CD4-positive, alpha-beta T cell treated with Interleukin-2 at 100 ng/mL for 4 hours (primary cell): ENCODE data around the gene SUFU.
"Not testable (repeated sequence)": the region's sequence is repeated elsewhere in the genome, so short reads cannot be mapped to it uniquely, and the experiment has no call there.

Experiments
- DNase-seq: peaks from one replicate; pipeline ENCODE4 v3.0.0-alpha.2; 2020; ENCODE audit warnings: low spot score

SUFU gene

DNA sequence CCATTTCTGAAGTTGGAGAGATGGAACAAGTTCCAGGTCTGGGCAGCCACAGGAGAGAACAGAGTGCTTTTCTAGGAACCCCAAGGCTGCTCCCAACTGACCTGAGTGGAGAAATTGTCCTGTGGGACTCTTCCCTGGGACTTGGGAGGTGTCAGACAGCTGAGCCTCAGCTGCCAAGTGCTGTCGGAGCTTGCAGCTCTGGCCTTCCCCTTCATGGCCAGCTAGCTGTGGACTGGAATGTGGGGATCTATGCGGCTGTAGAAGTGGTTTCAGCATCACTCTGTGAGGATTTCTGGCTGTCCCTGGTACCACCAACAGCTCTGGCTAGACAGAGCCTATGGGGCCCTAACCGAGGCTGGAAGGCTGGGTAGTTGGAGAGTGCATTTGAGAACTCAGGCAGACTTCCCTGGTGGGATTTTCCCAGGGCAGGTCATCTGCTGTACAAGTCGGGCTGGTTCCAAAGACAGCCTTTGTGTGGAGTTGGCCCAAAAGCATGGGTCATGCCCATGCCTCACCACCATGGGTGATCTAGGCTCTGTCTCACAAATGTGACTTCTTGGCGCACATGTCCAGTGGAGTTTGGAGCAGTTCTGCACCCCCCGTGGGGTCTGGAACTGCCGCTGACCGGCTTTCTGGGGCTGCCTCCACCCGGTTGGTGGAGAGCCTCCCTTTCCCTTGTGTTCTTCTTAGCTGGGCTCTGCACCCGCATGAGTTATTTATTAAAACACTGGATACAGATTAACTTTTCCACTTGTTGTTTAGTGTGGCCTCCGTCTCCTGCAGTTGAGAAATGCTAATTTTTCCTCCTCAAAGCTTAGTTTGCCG lies 10.9 kb downstream of the SUFU start:
- DNase-seq: no peak

DNA sequence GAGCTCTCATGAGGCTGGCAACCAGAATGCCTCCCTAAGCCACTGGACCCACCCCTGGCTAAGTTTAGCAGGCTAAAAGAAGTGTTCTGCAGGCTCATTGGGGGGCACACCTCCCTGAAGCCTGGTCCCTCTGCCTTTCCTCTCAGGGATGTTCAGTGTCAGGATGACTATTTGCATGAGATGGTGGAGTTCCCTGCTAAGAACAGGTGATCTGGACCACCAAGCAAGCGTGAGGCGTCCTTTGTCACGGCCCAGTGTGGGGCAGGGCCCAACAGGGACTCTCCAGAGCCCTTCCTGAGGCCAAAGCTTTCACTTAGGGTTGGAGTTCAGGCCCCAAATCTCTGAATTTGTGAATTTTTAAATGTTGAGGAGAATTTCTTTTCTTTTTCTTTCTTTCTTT lies 12.0 kb downstream of the SUFU start:
- DNase-seq: no peak

DNA sequence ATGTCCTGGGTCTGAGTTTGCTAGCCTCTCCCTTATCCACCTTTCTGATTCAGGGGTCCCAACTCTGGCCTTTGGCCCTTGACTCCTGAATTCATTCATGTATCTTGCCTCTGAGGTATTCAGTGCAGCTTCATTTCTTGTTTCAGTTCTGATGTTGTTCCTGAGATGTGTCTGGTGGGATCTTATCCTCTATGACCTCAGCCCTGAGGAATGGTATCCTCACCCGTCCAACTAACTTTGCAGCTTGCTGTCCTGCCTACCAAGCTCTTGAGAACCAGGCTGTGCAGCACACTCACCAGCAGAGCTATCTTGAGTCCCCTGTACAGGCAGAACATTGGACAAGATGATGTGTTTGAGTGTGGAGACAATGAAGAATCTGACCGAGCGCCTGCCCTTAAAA lies 13.8 kb downstream of the SUFU start:
- no peak for DNase-seq

DNA sequence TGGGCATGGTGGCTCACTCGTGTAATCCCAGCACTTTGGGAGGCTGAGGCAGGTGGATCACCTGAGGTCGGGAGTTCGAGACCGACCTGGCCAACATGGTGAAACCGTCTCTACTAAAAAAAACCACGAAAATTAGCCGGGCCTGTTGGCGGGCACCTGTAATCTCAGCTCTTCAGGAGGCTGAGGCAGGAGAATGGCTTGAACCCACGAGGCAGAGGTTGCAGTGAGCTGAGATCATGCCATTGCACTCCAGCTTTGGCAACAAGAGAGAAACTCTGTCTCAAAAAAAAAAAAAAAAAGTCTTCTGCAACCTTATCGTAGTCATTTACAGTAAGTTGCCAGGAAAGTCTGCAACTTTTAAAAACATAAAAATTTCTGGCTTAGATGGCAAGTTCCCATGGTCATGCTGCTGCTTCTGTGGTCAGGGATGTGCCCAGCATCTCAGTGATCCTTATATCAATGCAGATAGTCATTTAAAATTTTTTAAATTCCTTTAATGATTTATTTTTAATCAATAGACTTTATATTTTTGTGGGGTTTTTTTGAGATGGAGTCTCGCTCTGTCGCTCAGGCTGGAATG lies 15.6 kb downstream of the SUFU start:
- no peak for DNase-seq

DNA sequence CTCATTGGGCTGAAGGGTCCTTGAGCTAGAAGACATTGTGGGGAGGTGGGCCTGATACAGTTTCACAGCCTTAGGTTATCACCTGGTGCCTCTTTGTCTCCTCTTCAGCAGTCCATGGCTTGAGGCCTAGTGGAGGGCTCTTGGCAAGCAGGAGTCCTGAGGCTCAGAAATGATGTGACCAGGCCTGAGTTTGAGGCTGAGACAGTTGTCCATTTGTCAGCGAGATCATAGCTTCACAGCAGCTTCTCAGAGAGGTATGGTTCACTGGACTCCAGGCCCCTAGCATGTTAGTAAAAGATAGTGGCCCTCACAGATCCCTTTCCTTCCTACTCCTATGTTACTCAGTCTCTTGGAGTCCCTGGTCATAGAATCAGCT lies 19.1 kb downstream of the SUFU start:
- DNase-seq: no peak

DNA sequence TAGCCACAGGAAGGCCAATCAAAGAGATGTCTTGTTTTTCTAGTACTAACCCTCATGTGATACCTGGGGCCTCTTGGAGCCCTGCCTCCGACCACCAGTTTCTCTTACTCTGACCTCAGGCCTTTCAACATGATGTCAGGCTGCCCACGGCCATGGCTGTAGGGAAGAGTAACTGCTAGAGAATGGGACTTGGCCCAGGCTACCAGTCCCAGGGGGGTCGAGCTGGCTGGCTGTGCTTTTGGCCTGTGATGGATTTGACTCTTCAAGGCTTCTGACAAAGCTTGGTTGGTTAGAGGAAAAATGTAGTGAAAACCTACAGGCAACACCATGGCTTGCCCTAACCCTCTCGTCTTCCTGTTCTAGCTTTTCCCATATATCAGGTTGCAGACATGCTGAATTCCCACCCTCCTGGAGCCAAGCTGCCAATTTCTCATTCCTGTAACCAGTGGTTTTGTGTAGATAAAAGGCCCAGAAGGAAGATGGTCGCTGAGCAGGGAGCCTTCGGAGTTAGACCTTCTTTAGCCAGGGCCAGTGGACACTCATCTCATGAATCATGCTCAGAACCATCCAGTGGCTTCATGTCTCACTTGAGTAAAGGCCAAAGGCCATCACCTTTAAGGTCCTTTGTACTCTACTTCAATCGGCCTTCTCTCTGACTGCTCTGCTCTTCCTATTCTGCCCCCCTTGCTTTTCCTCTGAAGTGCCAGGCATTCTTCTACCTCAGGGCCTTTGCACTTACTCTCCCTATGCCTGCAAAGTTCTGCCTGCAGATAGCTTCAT lies 19.7 kb downstream of the SUFU start:
- no peak for DNase-seq

DNA sequence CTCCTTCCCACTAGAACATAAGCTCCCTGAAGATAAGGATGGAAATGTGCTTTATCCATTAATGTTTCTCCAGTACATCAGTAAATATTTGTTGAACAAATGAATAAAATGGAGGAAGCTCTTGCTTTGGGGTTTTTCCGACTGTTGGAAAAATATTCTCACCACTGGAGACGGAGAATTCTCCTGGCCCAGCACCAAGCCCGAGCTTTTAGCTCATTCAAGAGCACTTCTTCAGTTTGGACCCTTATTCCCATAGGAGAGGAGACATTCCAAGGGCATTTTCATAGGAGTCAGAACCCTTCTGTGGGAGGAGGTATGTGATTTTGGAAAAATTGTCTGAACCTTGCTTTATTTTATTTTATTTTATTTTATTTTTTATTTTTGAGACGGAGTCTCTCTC lies 21.0 kb downstream of the SUFU start:
- no peak for DNase-seq

DNA sequence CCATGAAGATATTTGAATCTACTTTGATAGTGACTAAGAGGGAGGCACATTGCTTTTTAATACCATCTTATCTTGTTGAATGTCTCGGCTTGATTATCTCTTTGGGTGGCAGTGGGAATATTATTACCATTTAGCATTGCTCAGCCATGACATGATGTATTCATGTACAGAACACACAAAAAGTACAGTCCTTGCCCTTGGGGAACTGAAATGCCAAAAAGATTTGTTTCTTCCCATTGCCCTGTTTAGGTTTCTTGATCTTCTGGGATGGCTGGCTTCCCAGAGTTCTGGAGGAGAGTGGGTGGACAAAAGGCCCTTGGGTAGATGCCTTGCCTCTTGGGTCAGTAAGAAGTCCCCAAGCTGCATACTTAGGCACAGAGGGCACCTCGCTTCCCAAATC lies 23.8 kb downstream of the SUFU start:
- DNase-seq: no peak

DNA sequence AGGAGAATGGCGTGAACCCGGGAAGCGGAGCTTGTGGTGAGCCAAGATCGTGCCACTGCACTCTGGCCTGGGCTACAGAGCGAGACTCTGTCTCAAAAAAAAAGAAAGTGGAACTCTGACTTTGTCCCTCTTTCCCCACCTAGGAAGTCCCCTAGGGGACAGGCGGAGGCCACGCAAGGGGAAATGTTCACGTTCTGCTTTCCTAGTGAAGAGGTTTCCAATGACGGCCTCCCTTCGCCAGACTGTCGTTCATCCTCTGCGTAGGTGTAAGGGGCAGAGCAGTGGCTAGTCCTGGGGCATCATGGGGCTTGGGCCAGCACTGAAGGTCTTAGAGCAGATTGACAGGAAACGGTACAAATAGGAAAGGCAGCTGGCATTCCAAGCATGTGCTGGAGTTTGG lies 30.6 kb downstream of the SUFU start:
- DNase-seq: no peak

DNA sequence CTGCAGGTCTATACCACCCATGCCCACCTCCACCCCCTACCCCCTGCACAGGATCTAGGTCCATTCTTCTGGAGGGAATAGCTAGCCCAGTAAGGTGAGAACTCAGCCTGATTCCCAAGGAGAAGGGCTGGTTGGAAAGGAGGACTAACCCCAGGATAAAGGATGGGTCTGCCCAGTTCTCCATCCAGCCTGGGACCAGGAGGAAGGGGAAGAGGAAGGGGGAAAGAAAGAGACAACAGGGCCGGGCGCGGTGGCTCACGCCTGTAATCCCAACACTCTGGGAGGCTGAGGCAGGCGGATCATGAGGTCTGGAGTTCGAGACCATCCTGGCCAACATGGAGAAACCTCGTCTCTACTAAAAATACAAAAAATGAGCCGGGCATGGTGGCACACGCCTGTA lies 31.2 kb downstream of the SUFU start:
- not testable (repeated sequence) for DNase-seq

DNA sequence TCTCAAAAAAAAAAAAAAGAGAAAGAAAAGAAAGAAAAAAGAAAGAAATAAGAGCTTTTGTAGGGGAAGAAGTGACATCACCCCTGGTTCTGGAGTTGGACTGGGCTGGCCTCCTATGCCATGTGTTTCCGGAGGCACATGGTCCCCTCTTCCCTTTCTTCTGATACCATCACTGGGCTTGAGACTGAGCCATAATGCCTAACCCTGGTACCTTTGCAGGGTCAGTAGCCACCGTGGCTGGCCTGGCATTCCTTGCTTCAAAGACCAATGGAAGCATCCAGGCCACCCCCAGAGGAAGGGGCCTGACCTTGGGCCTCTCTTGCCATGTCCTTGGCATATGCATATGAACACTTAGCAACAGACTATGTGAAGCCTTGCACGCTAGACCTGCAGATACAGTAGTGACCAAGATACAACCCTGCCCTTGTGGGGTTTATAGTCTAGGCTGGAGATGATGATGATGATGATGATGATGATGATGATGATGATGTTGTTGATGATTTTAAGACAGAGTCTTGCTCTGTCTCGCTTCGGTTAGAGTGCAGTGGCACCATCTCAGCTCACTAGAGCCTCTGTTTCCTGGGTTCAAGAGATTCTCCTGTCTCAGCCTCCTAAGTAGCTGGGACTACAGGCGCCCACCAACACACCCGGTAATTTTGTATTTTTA lies 31.8 kb downstream of the SUFU start:
- no peak for DNase-seq

DNA sequence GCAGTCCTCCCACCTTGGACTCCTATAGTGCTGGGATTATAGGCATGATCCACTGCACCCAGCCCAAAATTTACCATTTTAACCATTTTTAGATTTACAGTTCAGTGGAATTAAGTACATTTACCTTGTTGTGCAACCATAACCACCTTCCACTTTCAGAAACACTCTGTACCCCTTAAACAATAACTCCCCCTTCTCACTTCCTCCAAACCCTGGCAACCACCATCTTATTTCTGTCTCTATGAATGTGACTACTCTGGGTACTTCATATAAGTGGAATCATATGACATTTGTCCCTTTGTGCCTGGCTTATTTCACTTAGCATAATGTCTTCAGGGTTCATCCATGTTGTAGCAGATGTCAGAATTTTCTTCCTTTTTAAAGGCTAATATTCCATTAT lies 33.6 kb downstream of the SUFU start:
- DNase-seq: no peak

DNA sequence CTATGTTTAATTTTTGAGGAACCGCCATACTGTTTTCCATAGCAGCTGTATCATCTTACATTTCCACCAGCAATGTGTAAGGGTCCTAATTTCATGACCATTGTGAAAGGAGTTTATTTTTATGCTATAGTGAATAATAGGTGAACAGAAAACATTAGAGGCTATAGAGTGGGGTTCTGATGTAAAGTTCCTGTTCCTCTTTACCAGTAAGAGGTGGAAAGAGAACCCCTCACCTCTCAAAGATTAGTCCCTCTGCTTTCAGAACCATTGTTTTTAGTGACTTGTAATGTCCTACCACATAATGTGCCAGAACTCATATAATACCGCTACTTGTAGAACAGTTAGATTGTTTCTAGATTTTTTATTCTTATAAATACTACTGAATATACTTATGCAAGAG lies 34.2 kb downstream of the SUFU start:
- no peak for DNase-seq

DNA sequence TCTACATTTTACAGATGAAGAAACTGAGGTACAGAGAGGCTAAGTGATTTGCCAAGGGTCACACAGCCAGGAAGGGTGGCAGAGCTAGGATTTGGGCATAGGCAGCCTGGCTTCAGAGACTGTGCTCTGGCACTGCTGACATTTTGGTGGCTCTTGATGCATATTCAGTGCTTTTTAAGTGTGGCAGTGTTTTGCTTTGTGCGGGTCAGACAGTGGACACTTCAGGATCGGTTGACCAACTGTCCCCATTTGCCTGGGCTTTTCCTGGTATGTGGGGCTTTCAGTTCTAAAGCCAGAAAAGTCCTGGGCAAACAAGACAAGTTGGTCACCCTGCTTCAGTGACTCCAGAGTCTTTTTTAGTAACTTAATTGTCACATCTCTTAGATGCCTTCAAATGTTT lies 35.0 kb downstream of the SUFU start:
- DNase-seq: no peak

DNA sequence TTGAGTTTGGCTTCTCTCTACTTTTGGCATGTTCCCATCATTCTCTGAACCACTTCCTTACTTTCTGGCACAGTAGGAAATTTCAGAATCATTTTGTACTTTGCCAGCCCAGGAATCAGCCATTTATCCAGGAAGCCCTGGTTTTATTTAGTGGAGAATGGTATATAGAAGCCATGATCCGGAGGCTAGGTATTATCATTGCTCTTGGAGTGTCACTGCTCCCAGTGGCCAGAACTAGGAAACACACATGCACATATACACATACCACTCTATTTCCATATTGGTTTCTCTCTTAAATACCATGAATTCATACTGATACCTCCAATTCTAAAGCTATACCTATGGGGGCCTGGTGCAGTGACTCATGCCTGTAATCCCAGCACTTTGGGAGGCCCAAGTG lies 36.3 kb downstream of the SUFU start:
- no peak for DNase-seq

DNA sequence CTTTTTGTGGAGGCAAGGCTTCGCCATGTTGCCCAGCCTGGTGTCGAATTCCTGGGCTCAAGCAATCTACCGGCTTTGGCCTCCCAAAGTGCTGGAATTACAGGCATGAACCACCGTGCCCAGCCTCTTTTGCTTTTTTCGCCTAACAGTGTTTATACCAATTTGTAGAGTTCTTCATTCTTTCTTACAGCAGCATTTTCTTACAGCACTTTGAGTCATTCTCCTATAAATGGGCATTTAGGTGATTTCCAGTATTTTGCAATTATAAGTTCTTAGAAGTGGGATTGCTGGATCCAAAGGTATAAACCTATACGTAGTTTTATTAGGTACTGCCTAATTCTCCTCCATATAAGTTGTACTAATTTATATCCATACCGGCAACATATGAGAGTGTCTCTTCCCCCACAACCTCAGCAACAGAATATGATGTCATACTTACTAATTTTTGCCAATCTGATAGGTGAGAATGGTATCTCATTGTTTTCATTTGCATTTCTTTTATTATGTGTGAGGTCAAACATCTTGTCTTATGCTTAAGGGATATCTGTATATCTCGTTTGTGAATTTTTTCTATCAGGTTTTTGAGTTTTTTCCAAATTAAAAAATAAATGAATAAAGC lies 39.1 kb downstream of the SUFU start:
- no peak for DNase-seq

DNA sequence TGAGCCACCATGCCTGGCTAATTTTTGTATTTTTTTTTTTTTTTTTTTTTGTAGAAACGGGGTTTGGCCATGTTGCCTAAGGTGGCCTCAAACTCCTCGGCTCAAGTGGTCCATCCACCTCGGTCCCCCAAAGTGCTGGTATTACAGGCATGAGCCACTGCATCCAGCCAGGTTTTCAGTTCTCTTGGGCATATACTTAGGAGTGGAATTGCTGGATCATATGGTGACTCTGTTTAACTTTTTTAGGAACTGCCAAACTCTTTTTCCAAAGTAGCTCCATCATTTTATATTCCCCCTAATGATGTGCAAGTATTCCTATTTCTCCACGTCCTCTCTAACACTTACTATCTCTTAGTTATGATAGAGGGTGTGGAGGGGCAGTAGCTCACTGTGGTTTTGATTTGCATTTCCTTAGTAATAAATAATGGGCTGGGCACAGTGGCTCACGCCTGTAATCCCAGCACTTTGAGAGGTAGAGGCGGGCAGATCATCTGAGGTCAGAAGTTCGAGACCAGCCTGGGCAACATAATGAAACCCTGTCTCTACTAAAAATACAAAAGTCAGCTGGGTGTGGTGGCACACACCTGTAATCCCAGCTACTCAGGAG lies 41.6 kb downstream of the SUFU start:
- DNase-seq: no peak

DNA sequence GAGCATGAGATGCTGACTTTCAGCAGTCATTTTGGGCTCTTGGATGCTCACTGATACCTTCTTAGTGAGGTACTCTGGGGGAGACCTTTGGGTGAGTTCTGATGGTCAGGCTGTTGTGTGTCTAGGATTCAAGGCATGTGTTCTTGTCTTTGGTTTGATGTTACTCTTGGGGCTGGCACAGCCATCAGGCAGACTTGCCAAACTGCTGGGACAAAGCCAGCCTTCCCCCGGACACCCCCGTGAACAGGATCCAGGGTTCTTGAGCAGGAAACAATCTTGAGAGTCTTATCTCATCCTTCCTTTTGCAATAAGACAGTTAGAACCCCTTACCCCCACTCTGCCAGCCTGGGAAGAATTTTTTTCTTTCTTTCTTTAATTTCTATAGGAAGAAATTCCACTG lies 42.2 kb downstream of the SUFU start:
- DNase-seq: no peak

DNA sequence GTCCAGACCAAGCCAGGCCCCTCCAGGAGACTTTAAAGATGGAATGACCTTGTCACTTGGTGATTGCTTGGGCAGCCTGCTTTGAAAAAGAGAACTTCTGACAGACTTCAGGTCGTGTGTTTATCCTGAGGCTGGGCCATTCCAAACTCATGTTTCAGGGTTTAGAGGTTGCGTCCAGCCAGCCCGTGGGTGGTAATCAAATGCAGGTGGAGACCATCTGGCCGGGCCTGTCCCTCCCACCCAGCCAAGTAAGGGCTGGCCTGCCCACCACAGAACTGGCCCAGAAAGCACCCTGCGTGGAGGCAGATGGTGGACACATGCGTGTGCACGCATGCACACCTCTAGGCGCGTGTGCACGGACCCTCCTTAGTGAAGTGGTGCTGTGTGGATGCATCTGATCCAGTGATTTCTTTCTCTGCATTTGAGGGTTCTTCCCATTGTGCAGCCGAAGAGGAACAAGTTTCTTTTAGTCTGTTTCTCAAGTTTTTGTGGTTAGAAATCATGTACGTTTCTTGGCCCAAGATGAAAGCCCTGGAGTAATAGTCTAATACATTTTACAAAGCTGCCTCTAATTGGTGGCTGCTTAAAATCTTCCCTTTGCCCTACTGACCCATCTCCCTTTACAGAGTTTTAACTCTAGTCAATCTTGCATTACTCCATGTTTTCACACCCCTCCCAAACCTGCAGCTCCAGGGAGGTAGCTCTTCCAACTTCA lies 43.0 kb downstream of the SUFU start:
- no peak for DNase-seq

DNA sequence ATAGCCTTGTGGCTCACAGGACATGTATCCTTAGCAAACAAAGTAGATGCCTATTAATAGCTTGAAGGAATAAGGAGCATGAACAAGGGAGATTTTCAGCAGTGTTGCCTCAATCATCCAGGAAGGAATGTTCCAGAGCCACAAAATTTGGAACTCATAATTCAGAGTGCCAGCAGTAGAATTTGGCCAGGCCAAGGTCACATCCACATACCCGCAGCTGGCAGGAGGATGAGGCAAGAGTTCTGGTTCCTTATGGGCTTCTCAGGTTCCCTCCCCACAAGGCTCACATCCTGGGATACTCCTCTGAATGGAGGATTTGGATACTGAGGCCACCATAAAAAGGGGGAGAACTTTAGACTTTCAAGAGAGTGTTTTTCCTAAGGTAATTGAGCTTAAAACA lies 45.8 kb downstream of the SUFU start:
- no peak for DNase-seq

DNA sequence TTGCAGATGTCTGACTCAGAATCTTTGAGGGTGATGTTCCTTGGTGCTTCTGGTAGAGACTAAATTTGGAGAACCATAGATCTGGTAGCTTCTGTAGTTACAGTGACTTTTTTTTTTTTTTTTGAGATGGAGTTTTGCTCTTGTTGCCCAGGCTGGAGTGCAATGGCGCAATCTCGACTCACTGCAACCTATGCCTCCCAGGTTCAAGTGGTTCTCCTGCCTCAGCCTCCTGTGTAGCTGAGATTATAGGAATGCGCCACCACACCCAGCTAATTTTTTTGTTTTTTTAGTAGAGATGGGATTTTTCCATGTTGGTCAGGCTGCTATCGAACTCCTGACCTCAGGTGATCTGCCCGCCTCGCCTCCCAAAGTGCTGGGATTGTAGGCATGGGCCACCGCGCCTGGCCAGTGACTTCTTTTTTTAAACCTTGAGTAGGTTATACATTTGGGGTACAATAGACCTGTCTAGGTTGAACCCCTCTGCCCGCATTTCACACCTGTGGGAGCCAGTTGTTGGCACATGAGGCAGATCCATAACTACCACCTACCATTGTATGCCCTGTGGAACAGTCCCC lies 47.0 kb downstream of the SUFU start:
- DNase-seq: no peak
